22Rv1 (cell line): ENCODE results near the gene AHNAK.
A peak's percentile ranks its signal among the peaks of the same experiment; 100 is the strongest.

ENCODE experiments used
- H3K27ac ChIP-seq: fragments of 450-650 bp; 2 replicates; pipeline ENCODE4 v1.5.1; 2017
- CTCF ChIP-seq: fragments of 450-650 bp; IDR thresholded peaks from 2 replicates; pipeline ENCODE4 v1.5.1; 2017; ENCODE audit warnings: mild to moderate bottlenecking
- ZFX ChIP-seq: fragments of 450-650 bp; IDR thresholded peaks from 2 replicates; pipeline ENCODE4 v1.6.1; 2017; ENCODE audit warnings: antibody characterized with exemption, borderline replicate concordance

AHNAK gene

GRCh38 chr11:62516736-62517371 is 29.8 kb downstream of the AHNAK start:
- no peak for TF ChIP-seq CTCF
- TF ChIP-seq ZFX, result no peak
- H3K27ac ChIP-seq, result no peak overlapping the region

GRCh38 chr11:62514151-62514550 is 32.5 kb downstream of the AHNAK start:
- H3K27ac ChIP-seq, result no peak overlapping the region
- TF ChIP-seq CTCF (no peak), ZFX (no peak)

GRCh38 chr11:62513626-62514025 is 33.0 kb downstream of the AHNAK start:
- TF ChIP-seq CTCF (no peak), ZFX (no peak)
- H3K27ac ChIP-seq, result no peak overlapping the region

GRCh38 chr11:62512961-62513360 is 33.6 kb downstream of the AHNAK start:
- peak overlapping the region; percentile 29 for H3K27ac ChIP-seq

GRCh38 chr11:62508336-62509058 is 38.1 kb downstream of the AHNAK start:
- peak overlapping the region; percentile 99 for H3K27ac ChIP-seq

More at GRCh38 chr11:62512961-62513360, 33.6 kb downstream of the AHNAK start:
- TF ChIP-seq CTCF (no peak), ZFX (no peak)

GRCh38 chr11:62507125-62507422 is 39.5 kb downstream of the AHNAK start:
- H3K27ac ChIP-seq, result peak overlapping the region; percentile 99
- TF ChIP-seq ZFX (no peak), CTCF (no peak)

More at GRCh38 chr11:62508336-62509058, 38.1 kb downstream of the AHNAK start:
- TF ChIP-seq CTCF (peak; percentile 79), ZFX (no peak)

GRCh38 chr11:62506413-62507124 is 40.0 kb downstream of the AHNAK start:
- no peak for TF ChIP-seq CTCF
- TF ChIP-seq ZFX, result no peak
- H3K27ac ChIP-seq, result peak overlapping the region; percentile 99
